ENCODE data around the gene COL18A1.
"Not testable (repeated sequence)": the region's sequence is repeated elsewhere in the genome, so short reads cannot be mapped to it uniquely, and the experiment has no call there.

The COL18A1 gene

DNA sequence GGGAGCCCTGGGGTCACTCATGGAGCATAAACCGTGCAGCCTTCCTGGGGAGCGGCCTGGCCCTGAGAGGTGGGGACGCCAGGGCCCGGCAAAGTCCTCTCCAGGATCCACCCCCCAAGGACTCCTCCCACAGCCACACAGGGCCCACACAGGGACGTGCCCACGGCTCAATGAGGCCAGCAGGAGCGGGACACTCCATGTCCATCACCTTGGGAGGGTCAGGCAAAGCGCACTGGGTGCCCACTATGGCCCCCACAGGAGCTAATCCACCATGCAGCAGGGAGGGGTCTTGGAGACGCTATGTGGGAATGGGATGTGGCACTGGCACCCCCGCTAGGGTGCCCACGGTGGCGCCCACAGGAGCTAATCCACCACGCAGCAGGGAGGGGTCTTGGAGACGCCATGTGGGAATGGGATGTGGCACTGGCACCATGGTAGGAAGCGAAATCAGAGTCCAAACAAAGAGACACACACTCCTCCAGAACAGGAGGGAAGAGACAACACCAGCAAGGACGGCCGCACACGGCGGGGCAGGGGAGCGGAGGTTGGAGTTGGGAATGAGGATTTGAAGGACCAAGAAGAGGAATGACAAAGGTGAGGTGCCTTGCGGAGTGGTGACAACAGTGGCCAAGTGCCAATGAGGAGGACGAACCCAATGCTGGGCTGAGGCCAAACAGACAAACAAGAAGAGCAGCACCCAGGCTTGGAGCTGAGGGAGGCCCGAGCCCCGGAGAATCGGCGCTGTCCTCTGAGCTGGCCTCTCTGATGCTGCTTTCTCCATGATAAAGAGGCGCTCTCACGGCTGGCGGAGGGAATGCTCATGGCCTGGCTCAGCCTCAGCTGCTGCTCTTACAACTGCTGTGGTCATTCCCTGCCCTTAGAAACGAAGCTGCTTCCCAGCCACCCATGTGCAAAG, 155.4 kb downstream of the COL18A1 start:
- TF ChIP-seq, protein P1, sequence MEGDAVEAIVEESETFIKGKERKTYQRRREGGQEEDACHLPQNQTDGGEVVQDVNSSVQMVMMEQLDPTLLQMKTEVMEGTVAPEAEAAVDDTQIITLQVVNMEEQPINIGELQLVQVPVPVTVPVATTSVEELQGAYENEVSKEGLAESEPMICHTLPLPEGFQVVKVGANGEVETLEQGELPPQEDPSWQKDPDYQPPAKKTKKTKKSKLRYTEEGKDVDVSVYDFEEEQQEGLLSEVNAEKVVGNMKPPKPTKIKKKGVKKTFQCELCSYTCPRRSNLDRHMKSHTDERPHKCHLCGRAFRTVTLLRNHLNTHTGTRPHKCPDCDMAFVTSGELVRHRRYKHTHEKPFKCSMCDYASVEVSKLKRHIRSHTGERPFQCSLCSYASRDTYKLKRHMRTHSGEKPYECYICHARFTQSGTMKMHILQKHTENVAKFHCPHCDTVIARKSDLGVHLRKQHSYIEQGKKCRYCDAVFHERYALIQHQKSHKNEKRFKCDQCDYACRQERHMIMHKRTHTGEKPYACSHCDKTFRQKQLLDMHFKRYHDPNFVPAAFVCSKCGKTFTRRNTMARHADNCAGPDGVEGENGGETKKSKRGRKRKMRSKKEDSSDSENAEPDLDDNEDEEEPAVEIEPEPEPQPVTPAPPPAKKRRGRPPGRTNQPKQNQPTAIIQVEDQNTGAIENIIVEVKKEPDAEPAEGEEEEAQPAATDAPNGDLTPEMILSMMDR (IDR thresholded peaks at IDR 0.05; ENCODE audit: borderline replicate concordance, insufficient read depth, low read depth, low read length): no peak
- no peak overlapping the region for H3K4me3 ChIP-seq (ENCODE audit: low read depth, low read length)

DNA sequence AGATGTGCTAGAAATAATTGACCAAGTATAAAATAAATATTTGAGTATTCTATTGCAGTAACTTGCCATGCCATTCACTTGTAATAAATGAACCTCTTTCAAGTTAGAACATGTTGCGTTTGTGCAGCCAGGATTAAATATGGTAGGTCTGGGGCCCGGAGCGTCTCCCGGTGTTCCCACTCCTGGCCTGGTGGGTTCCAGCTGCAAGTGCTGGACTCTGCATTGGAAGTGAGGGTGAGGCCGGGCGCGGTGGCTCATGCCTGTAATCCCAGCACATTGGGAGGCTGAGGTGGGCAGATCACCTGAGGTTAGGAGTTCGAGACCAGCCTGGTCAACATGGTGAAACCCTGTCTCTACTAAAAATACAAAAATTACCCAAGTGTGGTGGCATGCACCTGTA, 156.3 kb downstream of the COL18A1 start:
- not testable (repeated sequence) for H3K4me3 ChIP-seq (ENCODE audit: low read depth, low read length)

DNA sequence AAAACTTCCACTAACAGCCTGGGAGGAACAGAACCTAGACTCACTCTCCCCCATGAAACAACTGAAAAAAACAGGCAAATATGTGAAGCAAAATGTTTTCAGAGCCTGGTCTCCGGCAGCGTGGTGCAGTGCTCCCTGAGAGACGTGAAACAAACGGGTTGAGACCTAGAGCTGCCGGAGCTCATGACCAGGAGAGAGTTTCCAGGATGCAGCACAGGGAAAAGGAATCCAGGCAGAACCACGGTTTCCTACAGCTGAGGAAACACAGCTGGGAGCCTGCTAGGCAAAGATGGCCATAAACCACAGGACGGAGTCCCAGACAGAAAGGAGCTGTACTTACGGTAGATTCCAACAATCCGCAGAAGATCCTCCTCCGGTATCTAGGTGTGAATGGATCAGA, 157.4 kb downstream of the COL18A1 start:
- TF ChIP-seq, protein P1 (IDR thresholded peaks at IDR 0.05; ENCODE audit: borderline replicate concordance, insufficient read depth, low read depth, low read length): no peak
- no peak overlapping the region for H3K4me3 ChIP-seq (ENCODE audit: low read depth, low read length)

DNA sequence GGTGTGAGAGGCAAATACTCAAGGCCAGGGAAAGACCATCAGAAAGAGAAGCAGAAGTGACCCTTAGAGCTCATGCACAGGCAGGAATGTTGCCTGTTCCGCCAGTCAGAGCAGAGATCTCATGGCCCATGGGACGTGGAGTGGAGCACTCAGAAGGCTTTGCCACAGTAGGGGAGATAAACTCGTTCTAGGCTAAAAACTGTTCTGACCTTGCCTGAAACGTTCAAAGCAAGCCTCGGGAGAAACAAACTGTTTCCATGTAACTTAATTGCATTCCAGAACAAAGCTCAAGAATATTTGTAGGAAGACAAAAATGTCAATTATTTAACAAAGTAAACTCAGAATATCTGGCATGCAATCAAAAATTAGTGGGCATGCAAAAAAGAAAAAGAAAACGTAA, 158.0 kb downstream of the COL18A1 start:
- TF ChIP-seq, protein P1 (IDR thresholded peaks at IDR 0.05; ENCODE audit: borderline replicate concordance, insufficient read depth, low read depth, low read length): no peak
- no peak overlapping the region for H3K4me3 ChIP-seq (ENCODE audit: low read depth, low read length)
